ENCODE data around the gene FOXF2. TPM values are rescaled to one million over a fixed set of nuclear protein-coding genes. Genes with fewer than 3 reads are reported as not detected.

Gene FOXF2
- total and polyA plus RNA-seq, 2 of the 4 experiments (the other 2 are of a cell fraction) = 2.5 to 16.3 TPM

DNA sequence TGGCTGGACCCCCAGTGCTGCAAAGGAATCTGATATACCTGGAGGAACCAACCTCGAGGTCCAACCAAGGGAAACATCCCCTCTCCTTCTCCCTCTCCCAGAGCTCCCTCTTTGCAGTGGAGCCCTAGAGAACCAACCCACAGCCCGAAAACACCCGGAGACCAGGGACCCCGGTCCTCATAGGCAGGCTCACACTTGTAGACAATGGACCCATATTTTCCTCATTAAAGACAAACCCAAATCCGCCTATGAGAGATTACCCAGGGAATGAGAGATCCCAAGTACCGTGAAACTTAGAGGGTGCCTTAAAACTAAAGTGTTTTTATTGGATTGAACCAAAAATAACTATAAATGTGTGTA, 9.6 kb upstream of the FOXF2 start:
- TF ChIP-seq FOS (IDR thresholded peaks at IDR 0.05; ENCODE audit: low read depth, low read length) (no peak), POLR2A (IDR thresholded peaks at IDR 0.05; ENCODE audit: low read depth, low read length) (no peak)
- intact Hi-C loops (cut with micrococcal nuclease) = loop anchor here (2.0 to 5.0 kb wide), 2 partner anchors 657 to 787 kb away; no protein-coding TSS in a partner anchor

More for the DNA sequence above, 9.6 kb upstream of the FOXF2 start:
- H3K36me3 ChIP-seq (ENCODE audit: control insufficient read depth, insufficient read depth, low read length) = no peaks in the 10 kb centered on the region
- H2AK5ac ChIP-seq (ENCODE audit: low read depth, low read length) = no peak overlapping the region
- CTCF ChIA-PET = no interaction called here
- no peak overlapping the region for H3K14ac ChIP-seq (replicated peaks; ENCODE audit: low read depth, low read length)
- H3K4me1 ChIP-seq (ENCODE audit: control insufficient read depth, insufficient read depth, low read length) = 0 out of 2 replicates have a peak, but pooled peaks cover 2% of the 10 kb centered on the region
- BruUV-seq (replicated peaks) = no TSS peak
- H3K79me1 ChIP-seq (ENCODE audit: low read depth in 1 of 2, low read length in 2 of 2) = no peaks in the 10 kb centered on the region
- no peak overlapping the region for H2BK5ac ChIP-seq (ENCODE audit: low read depth, low read length, poor library complexity, severe bottlenecking)
- H4K91ac ChIP-seq (ENCODE audit: insufficient read depth, low read depth, low read length) = no peak overlapping the region
- DNase-seq (no peak), ATAC-seq (ENCODE audit: low read depth) (no peak)
- peaks cover 54% of the 10 kb centered on the region for H3K27me3 ChIP-seq (ENCODE audit: control insufficient read depth, insufficient read depth, low read length)
- no peak overlapping the region for H3K56ac ChIP-seq (ENCODE audit: extremely low read depth, insufficient read depth, low read length)
- H3K9me1 ChIP-seq (ENCODE audit: insufficient read depth, low read length) = no peaks in the 10 kb centered on the region
- H3K4ac ChIP-seq (ENCODE audit: low read depth, low read length) = no peak overlapping the region
- POLR2A ChIA-PET (ENCODE audit: unreplicated experiment) = interaction anchor here (0.5 kb wide), 1 partner anchor 314 kb away, joined by 9 read pairs; no protein-coding TSS in a partner anchor
- no peak overlapping the region for H4K5ac ChIP-seq (ENCODE audit: low read depth, low read length)
- no peak overlapping the region for H3K23ac ChIP-seq (ENCODE audit: low read depth, low read length)
- dilution Hi-C loops (cut with HindIII; ENCODE audit: low sequenced_read_pairs, unreplicated experiment) (no loop called here), in situ Hi-C loops (cut with MboI; ENCODE audit: low sequenced_read_pairs) (loop anchor here (5.0 to 25.0 kb wide), 2 partner anchors 467 to 582 kb away; no protein-coding TSS in a partner anchor)
- no peak overlapping the region for H3K4me2 ChIP-seq (ENCODE audit: low read depth, low read length)
- H4K20me1 ChIP-seq (ENCODE audit: insufficient read depth, low read length) = no peaks in the 10 kb centered on the region
- H2BK120ac ChIP-seq (ENCODE audit: low read depth, low read length) = no peak overlapping the region
- no peak overlapping the region for H2BK20ac ChIP-seq (ENCODE audit: low read depth, low read length)
- no CpG with 5 or more reads among the region's 6 CpGs for WGBS, 2 experiments (ENCODE audit: extremely low coverage in 2 of 2, insufficient read length in 1 of 2)
- H3K4me3 ChIP-seq (ENCODE audit: insufficient read depth, low read depth, low read length) = no peak overlapping the region
- H3K18ac ChIP-seq (ENCODE audit: low read depth, low read length) = no peak overlapping the region
- peaks cover 3% of the 10 kb centered on the region; the same call in 1 of the 2 replicates for H3K9me3 ChIP-seq (ENCODE audit: control insufficient read depth, insufficient read depth, low read length)
- no peak overlapping the region for H2AK9ac ChIP-seq (replicated peaks; ENCODE audit: low read depth, low read length, poor library complexity)
- H2AFZ ChIP-seq (replicated peaks; ENCODE audit: low read length, poor library complexity) = no peak overlapping the region
- H3K27ac ChIP-seq (ENCODE audit: insufficient read depth, low read length) = no peak overlapping the region
- H4K8ac ChIP-seq (ENCODE audit: low read depth in 2 of 2, low read length in 2 of 2) = no peak overlapping the region
- no peak overlapping the region for H3K9ac ChIP-seq (ENCODE audit: low read depth, low read length)
- H2BK15ac ChIP-seq (ENCODE audit: low read depth, low read length) = no peak overlapping the region

Measured in IMR-90 (cell line).